Measurements from ENCODE around the gene GPS2. TPM values are rescaled to one million over a fixed set of nuclear protein-coding genes. Genes with fewer than 3 reads are reported as not detected.

The GPS2 gene
- total and polyA plus RNA-seq, 10 donors, result 54.1 to 123 (median 68.1) TPM

DNA sequence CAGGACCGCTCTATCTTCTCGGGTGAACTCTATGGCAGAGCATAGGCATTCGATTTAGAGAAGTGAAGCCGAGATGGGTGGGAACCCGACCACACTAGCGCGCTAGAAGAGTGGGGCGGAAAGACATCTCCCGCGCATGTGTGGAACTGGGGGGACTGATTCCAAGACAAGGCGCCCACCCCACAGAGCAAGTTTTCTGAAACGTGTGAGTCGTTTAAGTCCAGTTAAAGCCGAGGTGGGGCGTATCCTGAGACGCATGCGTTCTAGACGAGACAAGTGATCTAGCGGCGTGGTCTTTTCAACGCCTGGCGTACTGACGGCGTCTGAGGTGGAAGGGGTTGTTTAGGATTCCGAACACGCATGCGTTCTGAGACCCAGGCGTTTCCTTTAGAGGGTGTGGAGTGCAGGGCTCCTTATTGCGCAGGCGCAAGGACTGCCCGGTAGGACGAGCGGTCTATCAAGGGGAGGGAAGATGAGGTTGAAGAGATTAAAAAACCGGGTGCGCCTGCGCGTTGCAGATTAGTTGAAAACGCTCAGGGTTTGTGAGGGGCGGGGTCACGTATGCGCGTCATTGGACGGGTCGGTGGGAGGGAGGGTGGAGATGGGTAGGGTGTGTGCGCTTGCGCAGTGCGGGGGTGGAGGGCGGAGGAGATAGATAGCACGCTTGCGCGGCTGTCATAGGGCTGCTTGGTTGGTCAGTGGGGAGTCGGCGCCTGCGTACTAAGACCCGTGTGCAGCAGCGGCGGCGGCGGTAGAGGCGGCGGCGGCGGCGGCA lies 8.1 kb downstream of the GPS2 start, which contains the start of gene EIF5A:
Gene EIF5A (plus strand): TSS at position 718 of the 775 bp plus-strand sequence. CDS start 2,008 bp downstream, outside the sequence.
- 0 to 1% (median 0%) methylated on average over 54 to 64 of the region's 64 CpGs for WGBS, 5 donors
- peak; percentile 100 for DNase-seq
- Histone ChIP-seq H3K27me3 (replicated peaks in 1 of 7) (no peaks in the 10 kb centered on the region), H3K4me3 (peak within 1 kb of the TSS; percentile 89 to 97 (median 92)), H3K36me3 (peaks cover 0 to 30% (median 27%) of the 10 kb centered on the region in 6 donors), H3K9me3 (no peaks in the 10 kb centered on the region), H3K4me1 (peaks cover 26 to 50% (median 39%) of the 10 kb centered on the region in 6 donors), H3K27ac (peak within 1 kb of the TSS; percentile 83 to 100 (median 98))
- intact Hi-C loops (cut with DNase I; ENCODE audit: low total_unique reads), result loop anchor here (10.0 kb wide), 1 partner anchor 262 kb away; the partner anchor contains the start of gene SLC16A11
- TF ChIP-seq POLR2A (IDR thresholded peaks at IDR 0.05) (peak; percentile 76 to 94 (median 91)), POLR2AphosphoS5 (IDR thresholded peaks at IDR 0.05) (peak; percentile 97 to 98 (median 98))
- TF ChIP-seq, protein P1, sequence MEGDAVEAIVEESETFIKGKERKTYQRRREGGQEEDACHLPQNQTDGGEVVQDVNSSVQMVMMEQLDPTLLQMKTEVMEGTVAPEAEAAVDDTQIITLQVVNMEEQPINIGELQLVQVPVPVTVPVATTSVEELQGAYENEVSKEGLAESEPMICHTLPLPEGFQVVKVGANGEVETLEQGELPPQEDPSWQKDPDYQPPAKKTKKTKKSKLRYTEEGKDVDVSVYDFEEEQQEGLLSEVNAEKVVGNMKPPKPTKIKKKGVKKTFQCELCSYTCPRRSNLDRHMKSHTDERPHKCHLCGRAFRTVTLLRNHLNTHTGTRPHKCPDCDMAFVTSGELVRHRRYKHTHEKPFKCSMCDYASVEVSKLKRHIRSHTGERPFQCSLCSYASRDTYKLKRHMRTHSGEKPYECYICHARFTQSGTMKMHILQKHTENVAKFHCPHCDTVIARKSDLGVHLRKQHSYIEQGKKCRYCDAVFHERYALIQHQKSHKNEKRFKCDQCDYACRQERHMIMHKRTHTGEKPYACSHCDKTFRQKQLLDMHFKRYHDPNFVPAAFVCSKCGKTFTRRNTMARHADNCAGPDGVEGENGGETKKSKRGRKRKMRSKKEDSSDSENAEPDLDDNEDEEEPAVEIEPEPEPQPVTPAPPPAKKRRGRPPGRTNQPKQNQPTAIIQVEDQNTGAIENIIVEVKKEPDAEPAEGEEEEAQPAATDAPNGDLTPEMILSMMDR (IDR thresholded peaks at IDR 0.05 in 8 of 11, conservative IDR thresholded peaks at IDR 0.05 in 3 of 11), result no peak

DNA sequence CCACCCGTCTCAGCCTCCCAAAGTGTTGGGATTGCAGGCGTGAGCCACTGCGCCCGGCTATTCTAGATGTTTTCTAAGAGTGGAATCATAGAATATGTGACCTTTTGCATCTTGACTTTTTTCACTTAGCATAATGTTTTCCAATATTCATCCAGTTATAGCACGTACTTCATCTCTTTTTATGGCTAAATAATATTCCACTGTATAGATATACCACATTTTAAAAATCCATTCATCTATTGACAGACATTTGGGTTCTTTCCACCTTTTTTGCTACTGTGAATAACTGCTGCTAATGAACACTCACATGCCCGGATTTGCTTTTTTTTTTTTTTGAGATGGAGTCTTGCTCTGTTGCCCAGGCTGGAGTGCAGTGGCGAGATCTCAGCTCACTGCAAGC lies 11.0 kb downstream of the GPS2 start:
- no peak overlapping the region for H3K4me3 ChIP-seq
- WGBS, 5 donors, result 95 to 99% (median 97%) methylated on average over 7 of the region's 7 CpGs
- intact Hi-C loops (cut with DNase I; ENCODE audit: low total_unique reads), result loop anchor here (10.0 kb wide), 1 partner anchor 259 kb away; the partner anchor contains the start of gene SLC16A11

DNA sequence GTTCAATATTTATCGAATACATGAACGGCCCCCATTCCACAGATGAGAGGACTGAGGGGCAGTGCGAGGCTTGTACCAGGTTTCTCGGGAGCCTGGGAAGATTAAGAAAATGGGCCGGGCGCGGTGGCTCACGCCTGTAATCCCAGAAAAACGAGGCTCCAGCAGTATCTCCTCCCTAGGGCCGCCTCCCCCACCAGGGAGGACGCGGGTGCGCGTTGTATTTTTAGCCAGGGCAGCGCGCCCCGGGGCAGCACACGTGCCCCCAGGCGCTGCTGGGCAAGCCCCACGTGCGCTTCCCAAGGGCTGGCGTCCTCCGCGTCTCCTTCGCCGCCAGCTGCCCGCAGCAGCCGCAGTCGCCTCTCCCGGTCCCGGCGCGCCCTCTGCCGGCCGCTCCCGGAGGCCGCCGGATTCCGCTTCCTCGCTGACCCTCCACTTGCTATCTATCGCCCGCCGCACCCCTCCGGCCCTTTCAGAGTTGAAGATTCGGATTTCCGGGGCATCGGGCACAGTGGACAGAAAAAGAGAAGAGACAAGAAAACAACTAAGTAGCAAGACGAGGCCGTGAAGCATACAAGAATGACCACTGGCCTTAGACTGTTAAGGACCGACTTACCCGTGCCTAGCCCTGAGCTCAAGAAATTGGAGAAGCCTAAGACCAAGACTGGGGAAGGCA lies 18.8 kb downstream of the GPS2 start:
- Histone ChIP-seq H3K9me3 (no peaks in the 10 kb centered on the region), H3K4me1 (peaks cover 17 to 40% (median 33%) of the 10 kb centered on the region in 6 donors), H3K27ac (peak overlapping the region in 1 of 8 donors; percentile 7), H3K4me3 (peak overlapping the region in 2 of 8 donors; percentile 37 to 52), H3K36me3 (no peaks in the 10 kb centered on the region), H3K27me3 (replicated peaks in 1 of 7) (peaks cover 0 to 61% (median 38%) of the 10 kb centered on the region in 7 donors)
- TF ChIP-seq POLR2AphosphoS5 (IDR thresholded peaks at IDR 0.05), result peak; percentile 49 to 80 (median 68)
- TF ChIP-seq, protein P1 (IDR thresholded peaks at IDR 0.05 in 8 of 11, conservative IDR thresholded peaks at IDR 0.05 in 3 of 11), result peak; percentile 62 to 96 (median 89)
- TF ChIP-seq POLR2A (IDR thresholded peaks at IDR 0.05), result no peak
- intact Hi-C loops (cut with DNase I; ENCODE audit: low total_unique reads), result loop anchor here (2.0 to 10.0 kb wide), 2 partner anchors 16 to 48 kb away; partner anchors contain the start of gene SLC2A4
- 4 to 6% (median 5%) methylated on average over 37 to 51 of the region's 51 CpGs for WGBS, 5 donors
- peak; percentile 94 for DNase-seq

More for the DNA sequence above, 11.0 kb downstream of the GPS2 start:
- Histone ChIP-seq H3K36me3 (peaks cover 0 to under 1% (median 0%) of the 10 kb centered on the region in 6 donors), H3K4me1 (peaks cover 6 to 23% (median 14%) of the 10 kb centered on the region in 6 donors), H3K27me3 (replicated peaks in 1 of 7) (no peaks in the 10 kb centered on the region), H3K27ac (no peak overlapping the region), H3K9me3 (no peaks in the 10 kb centered on the region)
- no peak for DNase-seq
- TF ChIP-seq, protein P1 (IDR thresholded peaks at IDR 0.05 in 8 of 11, conservative IDR thresholded peaks at IDR 0.05 in 3 of 11), result no peak
- no peak for TF ChIP-seq POLR2AphosphoS5 (IDR thresholded peaks at IDR 0.05)
- TF ChIP-seq POLR2A (IDR thresholded peaks at IDR 0.05), result no peak

All from spleen (tissue), 11 donors.